IMR-90 (cell line): Measurements from ENCODE around the gene TRIM63. TPM values are rescaled to one million over a fixed set of nuclear protein-coding genes. Genes with fewer than 3 reads are reported as not detected.

Source experiments
- ATAC-seq: fragments of 200-7000 bp; cut with Tn5 transposase; 2 replicates; pipeline ENCODE4 v1.9.1; 2020; ENCODE audit warnings: low read depth, mild to moderate bottlenecking, moderate library complexity
- BruUV-seq: library from RNA; stranded (reverse); fragments of 400-500 nt; replicated peaks from 2 replicates; lab custom pipeline; 2021; lab: Mats Ljungman, UMichigan
- CTCF ChIA-PET: fragments of 300-600 bp; formaldehyde crosslinking; extraction: SDS; loops from one replicate; lab custom pipeline; 2021; ENCODE audit warnings: antibody characterized with exemption; lab: Yijun Ruan, JAX
- POLR2A ChIA-PET: fragments of 300-600 bp; sonication (Branson Sonifier 250); formaldehyde crosslinking; loops from one replicate; lab custom pipeline; 2022; ENCODE audit warnings: antibody characterized with exemption; ENCODE audit not compliant: unreplicated experiment; lab: Charles Lee
- DNase-seq: peaks from one replicate; pipeline ENCODE4 v3.0.0; 2013
- H2AFZ ChIP-seq: replicated peaks from 2 replicates; pipeline ENCODE3; 2013; ENCODE audit warnings: low read length, mild to moderate bottlenecking; ENCODE audit not compliant: poor library complexity
- H2AK5ac ChIP-seq: 2 replicates; pipeline ENCODE4 v1.6.1; 2013; ENCODE audit warnings: low read depth, low read length, inconsistent platforms
- H2AK9ac ChIP-seq: replicated peaks from 2 replicates; pipeline ENCODE3; 2013; ENCODE audit warnings: mild to moderate bottlenecking, low read depth, low read length, moderate library complexity; ENCODE audit not compliant: poor library complexity
- H2BK120ac ChIP-seq: 2 replicates; pipeline ENCODE4 v1.6.1; 2013; ENCODE audit warnings: low read depth, low read length, inconsistent platforms
- H2BK15ac ChIP-seq: 3 replicates; pipeline ENCODE4 v1.6.1; 2013; ENCODE audit warnings: low read depth, low read length, inconsistent platforms
- H2BK20ac ChIP-seq: 2 replicates; pipeline ENCODE4 v1.6.1; 2013; ENCODE audit warnings: low read depth, mild to moderate bottlenecking, inconsistent platforms, low read length, moderate library complexity
- H2BK5ac ChIP-seq: 2 replicates; pipeline ENCODE4 v1.6.1; 2013; ENCODE audit warnings: mild to moderate bottlenecking, low read depth, low read length, inconsistent platforms; ENCODE audit not compliant: poor library complexity, severe bottlenecking
- H3K14ac ChIP-seq: replicated peaks from 2 replicates; pipeline ENCODE4 v1.6.1; 2013; ENCODE audit warnings: low read depth, low read length, inconsistent platforms
- H3K18ac ChIP-seq: 2 replicates; pipeline ENCODE4 v1.6.1; 2013; ENCODE audit warnings: low read depth, low read length, control low read depth
- H3K23ac ChIP-seq: 2 replicates; pipeline ENCODE4 v1.6.1; 2013; ENCODE audit warnings: low read depth, low read length, inconsistent platforms
- H3K27ac ChIP-seq: 2 replicates; pipeline ENCODE4 v1.5.1; 2013; ENCODE audit warnings: mild to moderate bottlenecking, control low read depth, low read length; ENCODE audit not compliant: insufficient read depth
- H3K27me3 ChIP-seq: 2 replicates; pipeline ENCODE4 v1.6.1; 2013; ENCODE audit warnings: low read length; ENCODE audit not compliant: control insufficient read depth, insufficient read depth
- H3K36me3 ChIP-seq: 2 replicates; pipeline ENCODE4 v1.6.1; 2013; ENCODE audit warnings: low read length, mixed read lengths; ENCODE audit not compliant: control insufficient read depth, insufficient read depth
- H3K4ac ChIP-seq: 2 replicates; pipeline ENCODE4 v1.6.1; 2013; ENCODE audit warnings: low read depth, low read length, inconsistent platforms
- H3K4me1 ChIP-seq: 2 replicates; pipeline ENCODE4 v1.6.1; 2013; ENCODE audit warnings: low read length, mixed read lengths; ENCODE audit not compliant: control insufficient read depth, insufficient read depth
- H3K4me2 ChIP-seq: 2 replicates; pipeline ENCODE4 v1.6.1; 2013; ENCODE audit warnings: low read depth, mild to moderate bottlenecking, control low read depth, low read length, moderate library complexity
- H3K4me3 ChIP-seq: 2 replicates; pipeline ENCODE4 v1.5.1; 2013; ENCODE audit warnings: low read depth, mild to moderate bottlenecking, control low read depth, low read length, moderate library complexity; ENCODE audit not compliant: insufficient read depth
- H3K56ac ChIP-seq: 2 replicates; pipeline ENCODE4 v1.6.1; 2013; ENCODE audit warnings: low read length, inconsistent platforms; ENCODE audit not compliant: insufficient read depth; ENCODE audit errors: extremely low read depth
- H3K79me1 ChIP-seq, 2 experiments: 2 replicates each; pipeline ENCODE4 v1.6.1; 2013; ENCODE audit warnings: low read length in 2 of 2, inconsistent platforms in 1 of 2, low read depth in 1 of 2
- H3K9ac ChIP-seq: 2 replicates; pipeline ENCODE4 v1.6.1; 2013; ENCODE audit warnings: low read depth, low read length, control low read depth
- H3K9me1 ChIP-seq: 2 replicates; pipeline ENCODE4 v1.6.1; 2013; ENCODE audit warnings: low read length, inconsistent platforms; ENCODE audit not compliant: insufficient read depth
- H3K9me3 ChIP-seq: 2 replicates; pipeline ENCODE4 v1.6.1; 2013; ENCODE audit warnings: low read length; ENCODE audit not compliant: control insufficient read depth, insufficient read depth
- H4K20me1 ChIP-seq: 2 replicates; pipeline ENCODE4 v1.6.1; 2013; ENCODE audit warnings: low read length, inconsistent platforms; ENCODE audit not compliant: insufficient read depth
- H4K5ac ChIP-seq: 2 replicates; pipeline ENCODE4 v1.6.1; 2013; ENCODE audit warnings: mild to moderate bottlenecking, low read depth, low read length, control low read depth
- H4K8ac ChIP-seq, 2 experiments: 2 replicates each; pipeline ENCODE4 v1.6.1; 2013; ENCODE audit warnings: low read depth in 2 of 2, low read length in 2 of 2, control low read depth in 1 of 2, inconsistent platforms in 1 of 2
- H4K91ac ChIP-seq: 2 replicates; pipeline ENCODE4 v1.6.1; 2013; ENCODE audit warnings: low read depth, low read length, inconsistent platforms; ENCODE audit not compliant: insufficient read depth
- CEBPB ChIP-seq: IDR thresholded peaks from 2 replicates; pipeline ENCODE4 v1.6.1; 2012; ENCODE audit warnings: low read depth, low read length, improper control_type of control experiment
- RAD21 ChIP-seq: IDR thresholded peaks from 2 replicates; pipeline ENCODE4 v1.6.1; 2012; ENCODE audit warnings: low read length, improper control_type of control experiment
- RFX5 ChIP-seq: IDR thresholded peaks from 2 replicates; pipeline ENCODE4 v1.8.0; 2012; ENCODE audit warnings: low read depth, mild to moderate bottlenecking, low read length, moderate library complexity
- WGBS, 2 experiments: methylation state at CpG; one replicate each; pipeline versions ENCODE4 v1.1.5 to v1.1.7; 2013; ENCODE audit warnings: missing lambda C conversion rate in 2 of 2; ENCODE audit not compliant: insufficient read length in 1 of 2; ENCODE audit errors: extremely low coverage in 2 of 2; 5-methylcytosine and 5-hydroxymethylcytosine counted together
- dilution Hi-C: fragments of 300-500 bp; cut with HindIII; formaldehyde crosslinking; loops from one replicate; pipeline ENCODE4 v1.14.3; 2018; ENCODE audit warnings: low sequenced_read_pairs; ENCODE audit not compliant: unreplicated experiment
- in situ Hi-C: fragments of 300-500 bp; cut with MboI; formaldehyde crosslinking; loops from 3 replicates; pipeline ENCODE4 v1.14.3; 2019; ENCODE audit warnings: low sequenced_read_pairs, inconsistent platforms, mixed read lengths
- intact Hi-C: fragments of 100-400 bp; cut with micrococcal nuclease; formaldehyde crosslinking; loops from 2 replicates; pipeline ENCODE4 v1.10.0; 2022
- microRNA-seq, 2 experiments: library from miRNA; stranded (forward) in 1 of 2; unstranded in 1 of 2; fragments of 10-50 nt in 1 of 2; fragments of <30 nt in 1 of 2; gene quantifications in 1 of 2; microRNA quantifications in 1 of 2; one replicate each; pipeline versions ENCODE3 to v1.1.0; 2013 to 2020; ENCODE audit not compliant: insufficient read depth in 1 of 2, insufficient read length in 1 of 2, unreplicated experiment in 1 of 2
- polyA plus RNA-seq, 3 experiments: library from polyadenylated mRNA; depleted of rRNA; stranded (reverse); fragments of >200 nt; gene quantifications; 2 replicates each; pipeline ENCODE4 v1.2.3, GENCODE V29; 2012; ENCODE audit warnings: low replicate concordance in 1 of 3
- small RNA-seq, 5 experiments: library from RNA; depleted of rRNA; stranded (forward); fragments of <200 nt; gene quantifications; one replicate each; pipeline ENCODE3, GENCODE V24; 2012
- total RNA-seq: library from RNA; depleted of rRNA; stranded (reverse); fragments of >200 nt; gene quantifications from 2 replicates; pipeline ENCODE4 v1.2.3, GENCODE V29; 2012; rRNA removed

Gene TRIM63
- total and polyA plus RNA-seq, 2 of the 4 experiments (the other 2 are of a cell fraction) = not detected

- H2AFZ ChIP-seq = no peak overlapping the region
- ATAC-seq (no peak), DNase-seq (no peak)
- POLR2A ChIA-PET = no interaction called here
- H4K8ac ChIP-seq = no peak overlapping the region
- H3K23ac ChIP-seq = no peak overlapping the region
- no peak overlapping the region for H3K9ac ChIP-seq
- no peak overlapping the region for H3K27ac ChIP-seq
- peaks cover 15% of the 10 kb centered on the region for H3K27me3 ChIP-seq
- no peaks in the 10 kb centered on the region for H3K36me3 ChIP-seq
- H2AK9ac ChIP-seq = no peak overlapping the region
- no peaks in the 10 kb centered on the region for H3K79me1 ChIP-seq
- H2BK15ac ChIP-seq = no peak overlapping the region
- no peak overlapping the region for H3K14ac ChIP-seq
- no peak overlapping the region for H3K4me2 ChIP-seq
- H3K9me1 ChIP-seq = 0 out of 2 replicates have a peak, but pooled peaks cover 5% of the 10 kb centered on the region
- H3K9me3 ChIP-seq = no peaks in the 10 kb centered on the region
- H2BK20ac ChIP-seq = no peak overlapping the region
- H3K4me1 ChIP-seq = no peaks in the 10 kb centered on the region
- H4K91ac ChIP-seq = no peak overlapping the region
- no TSS peak for BruUV-seq
- no peaks in the 10 kb centered on the region for H4K20me1 ChIP-seq
- H3K4ac ChIP-seq = no peak overlapping the region
- in situ Hi-C loops = no loop called here
- no peak overlapping the region for H4K5ac ChIP-seq
- no CpG with 5 or more reads among the region's 4 CpGs for WGBS, 2 experiments
- CTCF ChIA-PET = no interaction called here
- intact Hi-C loops = no loop called here
- TF ChIP-seq CEBPB (peak; percentile 76), RAD21 (no peak), RFX5 (no peak)
- dilution Hi-C loops = no loop called here
- no peak overlapping the region for H2BK5ac ChIP-seq
- no peak overlapping the region for H3K18ac ChIP-seq
- no peak overlapping the region for H2BK120ac ChIP-seq
- no peak overlapping the region for H3K4me3 ChIP-seq
- H2AK5ac ChIP-seq = no peak overlapping the region
- no peak overlapping the region for H3K56ac ChIP-seq
Observed at GRCh38 chr1:26003262-26003661, 64.2 kb downstream of the TRIM63 start.

Small RNA genes lying within 50 kb of the gene (microRNA-seq; reads per million reads assigned to microRNA genes)
- not detected for gene RF00283 (ENCODE audit: insufficient read depth, insufficient read length)
- not detected for gene RF00492 (ENCODE audit: insufficient read depth, insufficient read length)

Small RNA genes lying within 50 kb of the gene (small RNA-seq; reads per million reads assigned to genes)
- 0 reads per million in 5 experiments for gene RF00283
- gene RF00492 = 0 reads per million in 5 experiments

Other genes with a start within 250 kb of the TRIM63 start
- 57.2 and 69.7 TPM in 2 replicates for gene MTFR1L, start 247.7 kb downstream of the TRIM63 start, total RNA-seq
- gene MTFR1L, start 247.7 kb downstream of the TRIM63 start, polyA plus RNA-seq (2012; rRNA removed) = 69.1 and 80.0 TPM in 2 replicates
- 3.9 and 5.0 TPM in 2 replicates for gene AUNIP, start 208.2 kb downstream of the TRIM63 start, total RNA-seq
- 2.2 and 2.4 TPM in 2 replicates for gene AUNIP, start 208.2 kb downstream of the TRIM63 start, polyA plus RNA-seq (2012; rRNA removed)
- 8.3 and 9.0 TPM in 2 replicates for gene PAQR7, start 191.9 kb downstream of the TRIM63 start, total RNA-seq
- gene PAQR7, start 191.9 kb downstream of the TRIM63 start, polyA plus RNA-seq (2012; rRNA removed) = 12.0 and 12.9 TPM in 2 replicates
- 93.0 and 194 TPM in 2 replicates for gene STMN1, start 161.2 kb downstream of the TRIM63 start, total RNA-seq
- 179 and 273 TPM in 2 replicates for gene STMN1, start 161.2 kb downstream of the TRIM63 start, polyA plus RNA-seq (2012; rRNA removed)
- gene PAFAH2, start 69.6 kb downstream of the TRIM63 start, total RNA-seq = 11.9 and 12.2 TPM in 2 replicates
- 7.2 and 8.3 TPM in 2 replicates for gene PAFAH2, start 69.6 kb downstream of the TRIM63 start, polyA plus RNA-seq (2012; rRNA removed)
- 0.56 and 0.90 TPM in 2 replicates for gene EXTL1, start 45.9 kb downstream of the TRIM63 start, total RNA-seq
- 5.2 and 6.1 TPM in 2 replicates for gene EXTL1, start 45.9 kb downstream of the TRIM63 start, polyA plus RNA-seq (2012; rRNA removed)
- not detected in 2 replicates for gene SLC30A2, start 21.5 kb downstream of the TRIM63 start, total RNA-seq
- gene SLC30A2, start 21.5 kb downstream of the TRIM63 start, polyA plus RNA-seq (2012; rRNA removed) = not detected in 2 replicates
- 3.0 and 5.8 TPM in 2 replicates for gene PDIK1L, start 44.2 kb upstream of the TRIM63 start, total RNA-seq
- 1.2 and 1.4 TPM in 2 replicates for gene PDIK1L, start 44.2 kb upstream of the TRIM63 start, polyA plus RNA-seq (2012; rRNA removed)
- not detected in 2 replicates for gene FAM110D, start 91.4 kb upstream of the TRIM63 start, total RNA-seq
- not detected in 2 replicates for gene FAM110D, start 91.4 kb upstream of the TRIM63 start, polyA plus RNA-seq (2012; rRNA removed)
- not detected in 2 replicates for gene C1orf232, start 101.3 kb upstream of the TRIM63 start, total RNA-seq
- not detected in 2 replicates for gene C1orf232, start 101.3 kb upstream of the TRIM63 start, polyA plus RNA-seq (2012; rRNA removed)
- 22.2 and 22.8 TPM in 2 replicates for gene ZNF593, start 102.3 kb upstream of the TRIM63 start, total RNA-seq
- gene ZNF593, start 102.3 kb upstream of the TRIM63 start, polyA plus RNA-seq (2012; rRNA removed) = 57.7 and 78.6 TPM in 2 replicates
- gene ZNF593OS, start 104.2 kb upstream of the TRIM63 start, total RNA-seq = not detected in 2 replicates
- gene ZNF593OS, start 104.2 kb upstream of the TRIM63 start, polyA plus RNA-seq (2012; rRNA removed) = not detected in 2 replicates
- gene CNKSR1, start 109.9 kb upstream of the TRIM63 start, total RNA-seq = 0.28 TPM in 1 of 2 replicates, not detected in the other
- gene CNKSR1, start 109.9 kb upstream of the TRIM63 start, polyA plus RNA-seq (2012; rRNA removed) = 0.30 and 0.43 TPM in 2 replicates
- not detected in 2 replicates for gene CATSPER4, start 123.0 kb upstream of the TRIM63 start, total RNA-seq
- gene CATSPER4, start 123.0 kb upstream of the TRIM63 start, polyA plus RNA-seq (2012; rRNA removed) = not detected in 2 replicates
- 11.1 and 11.5 TPM in 2 replicates for gene CEP85, start 166.6 kb upstream of the TRIM63 start, total RNA-seq
- 11.2 and 11.8 TPM in 2 replicates for gene CEP85, start 166.6 kb upstream of the TRIM63 start, polyA plus RNA-seq (2012; rRNA removed)
- 32.2 and 35.0 TPM in 2 replicates for gene SH3BGRL3, start 212.5 kb upstream of the TRIM63 start, total RNA-seq
- 483 and 565 TPM in 2 replicates for gene SH3BGRL3, start 212.5 kb upstream of the TRIM63 start, polyA plus RNA-seq (2012; rRNA removed)
- 3.6 and 5.2 TPM in 2 replicates for gene UBXN11, start 239.0 kb upstream of the TRIM63 start, total RNA-seq
- gene UBXN11, start 239.0 kb upstream of the TRIM63 start, polyA plus RNA-seq (2012; rRNA removed) = 17.0 and 18.4 TPM in 2 replicates